ENCODE measurements around the gene EIF6. TPM values are rescaled to one million over a fixed set of nuclear protein-coding genes. Genes with fewer than 3 reads are reported as not detected.

EIF6 gene
- total RNA-seq, 2 experiments from 2014 or later: 106 to 113 TPM

GRCh38 chr20:35295674-35296073 lies 11.1 kb upstream of the EIF6 start:
- no peak overlapping the region for H3K4me2 ChIP-seq (ENCODE audit: low read length)
- DNase-seq (ENCODE audit: low spot score): no peak
- no peaks in the 10 kb centered on the region for H3K79me2 ChIP-seq (ENCODE audit: insufficient read depth, low read depth, low read length)
- H4K20me1 ChIP-seq (ENCODE audit: insufficient read depth, low read length): no peaks in the 10 kb centered on the region
- TF ChIP-seq CTCF (conservative IDR thresholded peaks at IDR 0.05; ENCODE audit: low read length) (no peak), EZH2phosphoT487 (IDR thresholded peaks at IDR 0.05; ENCODE audit: borderline replicate concordance, low read depth, low read length) (no peak)
- H3K36me3 ChIP-seq (ENCODE audit: insufficient read depth, low read length): no peaks in the 10 kb centered on the region
- no peaks in the 10 kb centered on the region for H3K9me2 ChIP-seq (ENCODE audit: insufficient read depth, low read length)
- CTCF ChIA-PET (ENCODE audit: unreplicated experiment): no interaction called here
- H3K4me3 ChIP-seq (ENCODE audit: low read depth, low read length, poor library complexity, severe bottlenecking): no peak overlapping the region
- POLR2A ChIA-PET: no interaction called here
- no peak overlapping the region for H2AFZ ChIP-seq (ENCODE audit: low read length)
- H3K4me1 ChIP-seq (ENCODE audit: insufficient read depth, low read length, poor library complexity, severe bottlenecking): no peaks in the 10 kb centered on the region
- no peak overlapping the region for H3K27ac ChIP-seq (ENCODE audit: low read depth, low read length, poor library complexity, severe bottlenecking)
- BruUV-seq (replicated peaks): no TSS peak
- H3K9me3 ChIP-seq (ENCODE audit: low read length): no peaks in the 10 kb centered on the region
- intact Hi-C loops (cut with micrococcal nuclease; ENCODE audit: unreplicated experiment): no loop called here

GRCh38 chr20:35295058-35295457 lies 10.5 kb upstream of the EIF6 start:
- ChIA-PET CTCF (ENCODE audit: unreplicated experiment) (no interaction called here), POLR2A (interaction anchor here (0.7 kb wide), 1 partner anchor 17 kb away, joined by 5 read pairs; no protein-coding TSS in a partner anchor)
- Histone ChIP-seq H3K4me1 (ENCODE audit: insufficient read depth, low read length, poor library complexity, severe bottlenecking) (no peaks in the 10 kb centered on the region), H3K9me2 (ENCODE audit: insufficient read depth, low read length) (no peaks in the 10 kb centered on the region), H4K20me1 (ENCODE audit: insufficient read depth, low read length) (no peaks in the 10 kb centered on the region), H3K4me2 (ENCODE audit: low read length) (no peak overlapping the region), H3K36me3 (ENCODE audit: insufficient read depth, low read length) (no peaks in the 10 kb centered on the region), H2AFZ (ENCODE audit: low read length) (no peak overlapping the region), H3K4me3 (ENCODE audit: low read depth, low read length, poor library complexity, severe bottlenecking) (no peak overlapping the region), H3K9me3 (ENCODE audit: low read length) (no peaks in the 10 kb centered on the region), H3K27ac (ENCODE audit: low read depth, low read length, poor library complexity, severe bottlenecking) (no peak overlapping the region), H3K79me2 (ENCODE audit: insufficient read depth, low read depth, low read length) (no peaks in the 10 kb centered on the region)
- intact Hi-C loops (cut with micrococcal nuclease; ENCODE audit: unreplicated experiment): no loop called here
- TF ChIP-seq CTCF (conservative IDR thresholded peaks at IDR 0.05; ENCODE audit: low read length) (no peak), EZH2phosphoT487 (IDR thresholded peaks at IDR 0.05; ENCODE audit: borderline replicate concordance, low read depth, low read length) (no peak)
- no TSS peak for BruUV-seq (replicated peaks)
- no peak for DNase-seq (ENCODE audit: low spot score)

- H3K27ac ChIP-seq (ENCODE audit: low read depth, low read length, poor library complexity, severe bottlenecking): no peak overlapping the region
- no peaks in the 10 kb centered on the region for H3K79me2 ChIP-seq (ENCODE audit: insufficient read depth, low read depth, low read length)
- no peaks in the 10 kb centered on the region for H3K9me3 ChIP-seq (ENCODE audit: low read length)
- no peaks in the 10 kb centered on the region for H3K9me2 ChIP-seq (ENCODE audit: insufficient read depth, low read length)
- no TSS peak for BruUV-seq (replicated peaks)
- no peaks in the 10 kb centered on the region for H3K4me1 ChIP-seq (ENCODE audit: insufficient read depth, low read length, poor library complexity, severe bottlenecking)
- no peak overlapping the region for H3K4me2 ChIP-seq (ENCODE audit: low read length)
- no peak for DNase-seq (ENCODE audit: low spot score)
- no peaks in the 10 kb centered on the region for H4K20me1 ChIP-seq (ENCODE audit: insufficient read depth, low read length)
- no peak overlapping the region for H2AFZ ChIP-seq (ENCODE audit: low read length)
- H3K36me3 ChIP-seq (ENCODE audit: insufficient read depth, low read length): no peaks in the 10 kb centered on the region
- no peak for TF ChIP-seq EZH2phosphoT487 (IDR thresholded peaks at IDR 0.05; ENCODE audit: borderline replicate concordance, low read depth, low read length)
- intact Hi-C loops (cut with micrococcal nuclease; ENCODE audit: unreplicated experiment): no loop called here
- H3K4me3 ChIP-seq (ENCODE audit: low read depth, low read length, poor library complexity, severe bottlenecking): no peak overlapping the region
- POLR2A ChIA-PET: interaction anchor here (0.7 kb wide), 1 partner anchor 18 kb away, joined by 5 read pairs; no protein-coding TSS in a partner anchor
- CTCF ChIA-PET (ENCODE audit: unreplicated experiment): no interaction called here
Measured at GRCh38 chr20:35294293-35294685, 9.7 kb upstream of the EIF6 start.
